NT2/D1 (cell line): ENCODE data around the gene CHMP4B.

Experiments
- DNase-seq: peaks from one replicate; pipeline ENCODE4 v3.0.0-alpha.2; 2011; ENCODE audit warnings: low read depth, low spot score
- H3K27me3 ChIP-seq: 2 replicates; pipeline ENCODE4 v1.6.0; 2011; ENCODE audit warnings: mild to moderate bottlenecking; ENCODE audit not compliant: insufficient read length, insufficient read depth
- H3K36me3 ChIP-seq: 2 replicates; pipeline ENCODE4 v1.6.1; 2011; ENCODE audit warnings: mild to moderate bottlenecking, low read length, mixed read lengths; ENCODE audit not compliant: insufficient read depth, insufficient read length
- H3K4me1 ChIP-seq: 2 replicates; pipeline ENCODE4 v1.5.1; 2011; ENCODE audit not compliant: insufficient read depth, insufficient read length
- H3K4me3 ChIP-seq: 2 replicates; pipeline ENCODE4 v1.5.1; 2011; ENCODE audit warnings: low read depth; ENCODE audit not compliant: insufficient read length
- H3K9ac ChIP-seq: 2 replicates; pipeline ENCODE4 v1.6.0; 2011; ENCODE audit warnings: low read depth; ENCODE audit not compliant: insufficient read length
- H3K9me3 ChIP-seq: 2 replicates; pipeline ENCODE4 v1.5.1; 2011; ENCODE audit warnings: mild to moderate bottlenecking, low read length; ENCODE audit not compliant: insufficient read depth
- SUZ12 ChIP-seq: IDR thresholded peaks from 2 replicates; pipeline ENCODE4 v1.6.1; 2011; ENCODE audit not compliant: insufficient read length, insufficient read depth; ENCODE audit errors: extremely low read depth
- YY1 ChIP-seq: IDR thresholded peaks from 2 replicates; pipeline ENCODE4 v1.6.1; 2011; ENCODE audit not compliant: insufficient read length, insufficient read depth
- ZNF274 ChIP-seq: IDR thresholded peaks from 2 replicates; pipeline ENCODE4 v1.6.1; 2011; ENCODE audit warnings: mild to moderate bottlenecking, low read depth, low read length

CHMP4B gene

DNA sequence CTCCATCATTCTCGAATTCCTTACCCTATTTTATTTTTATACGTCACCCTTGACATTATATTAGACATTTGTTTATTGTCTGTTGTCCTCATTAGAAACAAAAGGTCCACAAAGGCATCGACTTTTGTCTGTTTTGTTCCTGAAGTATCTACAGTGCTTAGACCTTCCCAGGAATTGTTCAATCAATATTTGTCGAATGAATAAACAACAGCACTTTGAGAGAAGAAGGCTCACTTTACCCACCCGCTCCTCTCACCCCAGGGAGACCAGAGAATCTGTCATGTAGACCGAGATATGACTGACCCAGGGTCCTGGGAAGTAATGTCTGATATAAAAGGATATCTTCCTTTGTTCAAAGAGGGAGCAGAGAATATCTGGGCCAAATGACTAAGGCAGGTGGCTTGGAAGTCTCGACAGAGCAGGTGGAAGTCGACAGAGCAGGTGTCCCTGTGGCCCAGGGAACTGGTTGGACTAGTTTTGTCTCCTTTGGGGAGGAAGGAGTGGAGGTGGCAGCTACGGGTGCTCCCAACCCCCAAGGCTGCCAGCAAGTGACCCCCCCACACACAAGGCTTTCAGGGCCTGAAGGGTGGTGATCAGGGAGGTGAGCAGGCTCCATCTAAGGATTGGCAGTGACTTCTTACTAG, 14.8 kb upstream of the CHMP4B start:
- no peak overlapping the region for H3K9ac ChIP-seq
- H3K36me3 ChIP-seq, result peaks cover 6% of the 10 kb centered on the region
- no peaks in the 10 kb centered on the region for H3K27me3 ChIP-seq
- TF ChIP-seq ZNF274, result no peak
- no peak for TF ChIP-seq YY1
- no peak for TF ChIP-seq SUZ12
- H3K4me1 ChIP-seq, result peaks cover 3% of the 10 kb centered on the region
- H3K4me3 ChIP-seq, result no peak overlapping the region
- no peak for DNase-seq
- no peaks in the 10 kb centered on the region for H3K9me3 ChIP-seq

- no peaks in the 10 kb centered on the region for H3K36me3 ChIP-seq
- no peak overlapping the region for H3K9ac ChIP-seq
- H3K27me3 ChIP-seq, result no peaks in the 10 kb centered on the region
- H3K4me3 ChIP-seq, result no peak overlapping the region
- no peaks in the 10 kb centered on the region for H3K9me3 ChIP-seq
- no peak for TF ChIP-seq YY1
- TF ChIP-seq ZNF274, result no peak
- TF ChIP-seq SUZ12, result no peak
- DNase-seq, result no peak
- H3K4me1 ChIP-seq, result peaks cover 3% of the 10 kb centered on the region
Observed at GRCh38 chr20:33796907-33797544, 14.1 kb upstream of the CHMP4B start.

DNA sequence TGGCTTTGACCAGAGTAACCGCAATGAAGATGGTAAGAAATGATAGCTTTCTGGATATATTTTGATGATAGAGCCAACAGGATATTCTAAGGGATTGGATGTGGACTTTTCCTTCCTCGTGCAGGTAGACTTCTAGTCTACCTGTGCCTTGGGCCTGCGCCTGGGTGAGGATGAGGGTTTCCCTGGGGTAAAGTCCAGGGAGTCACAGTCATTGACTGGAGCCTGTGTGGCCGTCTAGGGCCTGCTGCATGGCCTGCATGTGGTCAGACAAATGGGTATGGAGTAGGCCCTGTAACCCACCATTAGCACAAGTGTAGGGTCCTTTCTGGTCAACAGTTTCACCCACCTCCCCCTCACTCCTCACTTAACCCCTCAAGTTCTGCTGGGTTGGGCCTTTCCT, 12.7 kb upstream of the CHMP4B start:
- H3K9ac ChIP-seq, result no peak overlapping the region
- no peak for TF ChIP-seq ZNF274
- TF ChIP-seq YY1, result no peak
- no peak for TF ChIP-seq SUZ12
- H3K9me3 ChIP-seq, result no peaks in the 10 kb centered on the region
- no peaks in the 10 kb centered on the region for H3K36me3 ChIP-seq
- H3K4me1 ChIP-seq, result no peaks in the 10 kb centered on the region
- DNase-seq, result no peak
- H3K27me3 ChIP-seq, result no peaks in the 10 kb centered on the region
- H3K4me3 ChIP-seq, result no peak overlapping the region

DNA sequence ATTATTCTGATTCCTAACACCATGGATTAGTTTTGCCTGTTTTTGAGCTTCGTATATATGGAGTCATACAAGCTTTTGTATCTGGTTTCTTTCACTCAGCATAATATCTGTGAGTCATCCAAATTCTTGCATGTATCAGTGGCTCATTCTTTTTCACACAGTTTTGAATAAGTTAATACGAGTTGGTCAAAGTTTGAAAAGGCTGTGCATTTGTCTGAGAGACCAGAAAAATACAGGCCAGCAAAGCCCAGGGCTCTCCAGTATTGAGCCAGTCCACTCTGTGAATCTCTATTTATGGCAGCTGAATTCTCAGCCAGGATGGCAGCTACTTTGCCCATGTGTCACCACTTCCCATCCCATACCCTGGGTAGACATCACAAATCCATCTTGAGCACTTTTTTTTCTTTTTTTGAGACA, 7.2 kb upstream of the CHMP4B start:
- Histone ChIP-seq H3K27me3 (no peaks in the 10 kb centered on the region), H3K4me1 (no peaks in the 10 kb centered on the region), H3K9ac (no peak overlapping the region), H3K36me3 (no peaks in the 10 kb centered on the region), H3K9me3 (no peaks in the 10 kb centered on the region), H3K4me3 (no peak overlapping the region)
- DNase-seq, result no peak
- TF ChIP-seq ZNF274, result no peak
- no peak for TF ChIP-seq YY1
- no peak for TF ChIP-seq SUZ12

DNA sequence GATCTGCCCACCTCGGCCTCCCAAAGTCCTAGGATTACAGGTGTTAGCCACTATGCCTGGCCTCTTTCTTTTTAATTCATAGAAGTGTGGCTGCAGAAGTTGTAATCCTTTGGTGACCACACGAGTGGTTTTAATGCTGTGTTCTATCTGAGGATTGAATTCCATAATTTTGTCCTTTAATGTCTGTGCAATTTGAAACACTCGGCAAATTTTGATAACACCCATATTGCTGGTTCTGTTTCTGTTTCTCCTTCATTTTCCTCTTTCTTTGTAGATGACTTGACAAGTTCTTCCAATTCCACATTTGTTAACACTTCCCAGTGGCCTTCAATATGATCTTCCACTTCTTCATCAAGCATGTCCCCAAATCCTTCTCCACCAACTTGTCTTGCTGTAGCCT, 2.8 kb upstream of the CHMP4B start:
- Histone ChIP-seq H3K9ac (no peak overlapping the region), H3K4me3 (no peak overlapping the region), H3K4me1 (no peaks in the 10 kb centered on the region), H3K27me3 (no peaks in the 10 kb centered on the region), H3K9me3 (no peaks in the 10 kb centered on the region), H3K36me3 (no peaks in the 10 kb centered on the region)
- TF ChIP-seq YY1, result no peak
- no peak for TF ChIP-seq SUZ12
- TF ChIP-seq ZNF274, result no peak
- no peak for DNase-seq

DNA sequence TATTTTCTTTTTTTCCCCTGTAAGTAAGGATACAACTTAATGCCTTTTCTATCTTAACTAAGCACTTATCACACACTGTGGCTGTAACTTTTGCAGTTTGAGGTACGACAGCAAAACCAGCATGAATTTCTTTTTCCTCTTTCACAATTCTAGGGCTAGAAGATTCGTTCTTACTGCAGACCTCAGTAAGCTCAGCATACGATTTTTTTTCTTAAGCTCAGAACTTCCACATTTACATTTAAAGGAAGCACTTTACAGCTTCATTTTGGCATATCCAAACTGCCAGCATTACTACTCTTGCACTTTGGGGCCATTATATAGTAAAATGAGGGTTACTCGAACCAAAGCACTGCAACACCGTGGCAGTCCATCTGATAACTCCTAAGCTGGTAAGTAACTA, 889 bp upstream of the CHMP4B start:
- DNase-seq, result no peak
- H3K36me3 ChIP-seq, result peaks cover 15% of the 10 kb centered on the region
- no peak overlapping the region for H3K9ac ChIP-seq
- no peaks in the 10 kb centered on the region for H3K9me3 ChIP-seq
- no peak for TF ChIP-seq YY1
- no peak for TF ChIP-seq ZNF274
- no peak for TF ChIP-seq SUZ12
- H3K27me3 ChIP-seq, result no peaks in the 10 kb centered on the region
- no peak overlapping the region for H3K4me3 ChIP-seq
- H3K4me1 ChIP-seq, result no peaks in the 10 kb centered on the region

DNA sequence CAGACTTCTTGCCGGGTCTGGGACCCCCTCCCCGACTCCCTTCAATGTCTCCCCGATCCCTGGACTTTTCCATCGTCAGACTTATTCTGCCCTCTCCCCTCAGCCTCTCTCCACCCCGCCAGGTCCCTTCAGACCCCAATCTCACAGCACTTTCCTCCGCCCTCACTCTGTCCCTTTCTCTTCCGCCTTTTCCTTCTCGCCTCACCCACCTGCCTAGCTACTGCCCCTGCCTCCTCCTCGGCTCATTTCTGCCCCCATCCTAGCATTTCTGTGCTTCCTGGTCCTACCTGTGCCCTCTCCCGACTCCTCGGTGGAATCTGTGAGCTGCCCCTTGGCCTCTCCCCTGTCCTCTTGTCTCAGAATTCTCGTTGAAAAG, 616 bp downstream of the CHMP4B start:
- no peaks in the 10 kb centered on the region for H3K27me3 ChIP-seq
- DNase-seq, result no peak
- peak overlapping the region; percentile 97 for H3K9ac ChIP-seq
- peak overlapping the region; percentile 84 for H3K4me3 ChIP-seq
- no peaks in the 10 kb centered on the region for H3K9me3 ChIP-seq
- TF ChIP-seq YY1 (no peak), ZNF274 (no peak), SUZ12 (no peak)
- H3K36me3 ChIP-seq, result peaks cover 24% of the 10 kb centered on the region
- no peaks in the 10 kb centered on the region for H3K4me1 ChIP-seq
